Measurements from ENCODE around the gene EIF4H. TPM values are rescaled to one million over a fixed set of nuclear protein-coding genes. Genes with fewer than 3 reads are reported as not detected.

Gene EIF4H
- total and polyA plus RNA-seq, 9 of the 15 experiments (the other 6 are each of a cell fraction or from before 2014, with no cell fraction given): 11.0 to 435 (median 319) TPM

DNA sequence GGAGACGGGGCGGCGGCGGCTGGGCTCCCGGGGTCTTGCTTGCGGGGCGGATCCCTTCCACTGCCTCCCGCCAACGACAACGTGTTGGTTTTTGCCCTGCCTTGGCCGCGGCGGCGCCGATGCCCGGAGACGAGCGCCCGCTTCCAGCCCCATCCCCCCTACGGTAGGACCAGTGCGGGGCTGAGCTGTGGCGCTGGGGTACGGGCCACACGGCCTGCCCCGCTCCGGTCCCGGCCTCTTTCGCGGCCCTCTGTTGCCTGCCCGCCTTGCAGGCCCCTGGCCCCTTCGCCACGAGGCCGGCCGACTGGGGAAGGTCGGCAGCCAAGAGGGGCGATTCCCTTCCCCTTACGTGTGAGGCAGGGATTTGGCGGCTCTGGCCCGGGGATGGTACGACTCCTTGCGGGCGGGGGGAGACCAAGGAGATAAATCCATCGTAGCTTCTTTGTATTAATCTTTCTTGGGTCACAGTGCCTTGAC, 488 bp downstream of the EIF4H start (continued):
- TF ChIP-seq STAT6 (CRISPR knock-in tag; IDR thresholded peaks at IDR 0.05) (no peak), FOXK2 (conservative IDR thresholded peaks at IDR 0.05 in 1 of 2, IDR thresholded peaks at IDR 0.05 in 1 of 2; ENCODE audit: low read depth in 2 of 2) (no peak), NCOA4 (IDR thresholded peaks at IDR 0.05; ENCODE audit: partially characterized antibody) (no peak), MEIS2 (IDR thresholded peaks at IDR 0.05; ENCODE audit: partially characterized antibody) (peak; percentile 63), SETDB1 (IDR thresholded peaks at IDR 0.05; ENCODE audit: low read length) (no peak), FOXA1 (IDR thresholded peaks at IDR 0.05; ENCODE audit: borderline replicate concordance) (no peak), RCOR1 (IDR thresholded peaks at IDR 0.05; ENCODE audit: borderline replicate concordance in 1 of 2, low read depth in 2 of 2, low read length in 2 of 2) (0 out of 4 replicates have a peak, but pooled peaks of 1 of the 2 experiments have one; percentile 15), ZNF408 (CRISPR knock-in tag; IDR thresholded peaks at IDR 0.05; ENCODE audit: low read depth) (no peak), PHF21A (IDR thresholded peaks at IDR 0.05; ENCODE audit: borderline replicate concordance, low read depth) (no peak), ZNF707 (CRISPR knock-in tag; conservative IDR thresholded peaks at IDR 0.05) (no peak), CBX2 (IDR thresholded peaks at IDR 0.05; ENCODE audit: insufficient read depth, low read length, poor library complexity, severe bottlenecking) (no peak), ZNF717 (CRISPR knock-in tag; IDR thresholded peaks at IDR 0.05) (no peak)

Data from K562 (cell line).